Mucosa of stomach (tissue), 1 donor: ENCODE data around the gene RAPGEF4.

Experiments used
- H3K27me3 ChIP-seq: one replicate; pipeline ENCODE4 v1.7.0; 2013; ENCODE audit warnings: mild to moderate bottlenecking, low read length; ENCODE audit not compliant: control insufficient read depth, insufficient read depth
- H3K36me3 ChIP-seq: one replicate; pipeline ENCODE4 v1.7.0; 2013; ENCODE audit warnings: low read length; ENCODE audit not compliant: control insufficient read depth, insufficient read depth
- H3K4me1 ChIP-seq: one replicate; pipeline ENCODE4 v1.7.0; 2013; ENCODE audit warnings: mild to moderate bottlenecking, low read length; ENCODE audit not compliant: control insufficient read depth, insufficient read depth
- H3K4me3 ChIP-seq: one replicate; pipeline ENCODE4 v1.7.0; 2013; ENCODE audit warnings: low read length
- H3K9ac ChIP-seq: one replicate; pipeline ENCODE4 v1.7.0; 2013; ENCODE audit warnings: mild to moderate bottlenecking, low read length, moderate library complexity
- H3K9me3 ChIP-seq: one replicate; pipeline ENCODE4 v1.7.0; 2013; ENCODE audit warnings: mild to moderate bottlenecking, low read length, moderate library complexity; ENCODE audit not compliant: control insufficient read depth
- donor health status: Pancreatic carcinoma.

Gene RAPGEF4

GRCh38 chr2:172709566-172710291 is 25.9 kb upstream of the RAPGEF4 start:
- Histone ChIP-seq H3K9me3 (no peaks in the 10 kb centered on the region), H3K4me1 (no peaks in the 10 kb centered on the region), H3K9ac (no peak overlapping the region), H3K36me3 (no peaks in the 10 kb centered on the region), H3K27me3 (peaks cover 5% of the 10 kb centered on the region), H3K4me3 (no peak overlapping the region)

GRCh38 chr2:172710584-172711047 is 25.0 kb upstream of the RAPGEF4 start:
- H3K36me3 ChIP-seq = no peaks in the 10 kb centered on the region
- no peaks in the 10 kb centered on the region for H3K9me3 ChIP-seq
- H3K9ac ChIP-seq = no peak overlapping the region
- H3K27me3 ChIP-seq = peaks cover 5% of the 10 kb centered on the region
- no peaks in the 10 kb centered on the region for H3K4me1 ChIP-seq
- H3K4me3 ChIP-seq = no peak overlapping the region

- H3K27me3 ChIP-seq = peaks cover 5% of the 10 kb centered on the region
Measured at GRCh38 chr2:172711110-172711509, 24.5 kb upstream of the RAPGEF4 start.

DNA sequence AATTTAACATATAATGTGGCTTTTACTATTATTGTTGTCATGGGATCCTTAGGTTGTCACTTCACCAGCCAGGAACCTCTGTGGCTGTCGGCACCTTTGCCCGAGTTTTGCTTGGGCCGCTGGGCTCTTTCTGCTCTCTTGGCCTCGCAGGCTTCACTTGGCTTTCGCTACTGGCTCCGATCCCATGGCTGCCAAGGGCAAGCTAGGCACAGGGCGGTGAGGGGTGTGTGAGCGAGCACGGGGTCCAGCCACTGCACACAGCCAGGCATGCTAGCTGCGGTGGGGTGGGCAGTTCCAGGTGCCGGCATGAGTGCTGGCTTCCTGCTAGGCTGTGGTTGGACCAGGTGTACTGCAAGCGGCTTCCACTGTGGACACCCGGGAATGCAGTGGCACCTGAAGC is 23.4 kb upstream of the RAPGEF4 start:
- Histone ChIP-seq H3K4me3 (no peak overlapping the region), H3K9me3 (no peaks in the 10 kb centered on the region), H3K27me3 (peaks cover 5% of the 10 kb centered on the region), H3K36me3 (no peaks in the 10 kb centered on the region), H3K9ac (no peak overlapping the region), H3K4me1 (no peaks in the 10 kb centered on the region)

More at GRCh38 chr2:172711110-172711509, 24.5 kb upstream of the RAPGEF4 start:
- Histone ChIP-seq H3K9ac (no peak overlapping the region), H3K36me3 (no peaks in the 10 kb centered on the region), H3K4me3 (no peak overlapping the region), H3K9me3 (no peaks in the 10 kb centered on the region), H3K4me1 (no peaks in the 10 kb centered on the region)

GRCh38 chr2:172713365-172713875 is 22.2 kb upstream of the RAPGEF4 start:
- Histone ChIP-seq H3K4me3 (no peak overlapping the region), H3K27me3 (peaks cover 5% of the 10 kb centered on the region), H3K9me3 (no peaks in the 10 kb centered on the region), H3K36me3 (no peaks in the 10 kb centered on the region), H3K4me1 (no peaks in the 10 kb centered on the region), H3K9ac (no peak overlapping the region)

DNA sequence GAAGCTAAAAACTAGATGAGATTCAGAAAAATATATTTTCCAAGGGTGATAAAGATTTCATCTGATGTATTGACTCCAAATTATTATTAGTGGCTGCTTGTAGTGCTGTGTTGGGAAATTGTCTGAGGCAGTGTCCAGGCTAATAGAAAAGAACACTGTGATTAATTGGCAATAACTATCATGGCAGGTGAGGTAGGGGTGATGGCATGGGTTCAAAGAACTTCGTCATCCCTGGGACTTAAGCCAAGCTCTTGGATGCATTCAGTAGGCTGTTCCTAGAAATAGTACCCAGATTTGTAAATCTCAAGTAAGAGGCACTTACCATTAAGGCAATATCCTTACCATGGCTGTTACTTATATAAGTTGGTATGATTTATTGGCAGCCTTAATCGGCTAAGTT is 13.2 kb upstream of the RAPGEF4 start:
- Histone ChIP-seq H3K4me3 (no peak overlapping the region), H3K9ac (no peak overlapping the region), H3K36me3 (no peaks in the 10 kb centered on the region), H3K9me3 (no peaks in the 10 kb centered on the region), H3K27me3 (no peaks in the 10 kb centered on the region), H3K4me1 (no peaks in the 10 kb centered on the region)

GRCh38 chr2:172723286-172723685 is 12.4 kb upstream of the RAPGEF4 start:
- Histone ChIP-seq H3K36me3 (no peaks in the 10 kb centered on the region), H3K4me1 (no peaks in the 10 kb centered on the region), H3K4me3 (no peak overlapping the region), H3K9ac (no peak overlapping the region), H3K27me3 (no peaks in the 10 kb centered on the region), H3K9me3 (no peaks in the 10 kb centered on the region)

GRCh38 chr2:172724724-172725123 is 10.9 kb upstream of the RAPGEF4 start:
- Histone ChIP-seq H3K4me1 (peaks cover 3% of the 10 kb centered on the region), H3K36me3 (no peaks in the 10 kb centered on the region), H3K9me3 (no peaks in the 10 kb centered on the region), H3K4me3 (no peak overlapping the region), H3K27me3 (no peaks in the 10 kb centered on the region), H3K9ac (no peak overlapping the region)

DNA sequence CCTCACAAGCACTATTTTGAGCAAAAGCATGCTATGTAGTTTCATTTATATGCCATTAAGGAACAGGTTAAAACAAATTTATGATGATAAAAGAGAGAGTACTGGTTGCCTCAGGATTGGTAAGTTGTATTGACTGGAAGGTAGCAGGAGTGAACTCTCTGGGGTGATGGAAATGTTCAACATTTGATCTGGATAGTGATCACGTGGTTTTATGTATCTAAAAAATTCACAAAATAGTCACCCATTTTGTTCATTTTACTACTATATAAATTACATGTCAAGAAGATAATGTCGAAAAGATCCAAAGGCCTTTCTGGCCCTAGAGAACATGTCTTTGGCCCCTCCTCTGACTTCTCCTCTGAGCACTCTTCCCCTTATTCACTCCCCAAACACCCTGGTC is 10.4 kb upstream of the RAPGEF4 start:
- no peak overlapping the region for H3K4me3 ChIP-seq
- H3K9ac ChIP-seq = no peak overlapping the region
- no peaks in the 10 kb centered on the region for H3K27me3 ChIP-seq
- H3K4me1 ChIP-seq = peaks cover 3% of the 10 kb centered on the region
- H3K9me3 ChIP-seq = no peaks in the 10 kb centered on the region
- no peaks in the 10 kb centered on the region for H3K36me3 ChIP-seq

DNA sequence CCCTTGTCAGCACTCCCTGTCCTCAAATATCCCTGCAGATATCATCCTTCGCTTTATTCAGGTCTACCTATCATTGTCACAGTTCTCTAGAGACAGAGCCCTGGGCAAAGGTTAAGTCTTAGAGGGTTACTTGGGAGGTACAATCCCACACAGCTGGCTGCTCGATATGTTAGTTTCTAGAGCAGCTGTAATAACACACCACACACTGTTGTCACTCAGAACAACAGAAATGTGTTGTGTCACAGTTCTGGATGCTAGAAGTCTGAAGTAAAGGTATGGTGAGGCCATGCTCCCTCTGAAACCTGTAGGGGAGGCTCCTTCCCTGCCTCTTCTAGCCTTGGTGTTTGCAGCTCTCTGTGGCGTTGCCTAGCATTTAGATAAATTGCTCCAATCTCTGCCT is 9.9 kb upstream of the RAPGEF4 start:
- Histone ChIP-seq H3K36me3 (no peaks in the 10 kb centered on the region), H3K27me3 (no peaks in the 10 kb centered on the region), H3K9me3 (no peaks in the 10 kb centered on the region), H3K9ac (no peak overlapping the region), H3K4me1 (peaks cover 3% of the 10 kb centered on the region), H3K4me3 (no peak overlapping the region)

- Histone ChIP-seq H3K27me3 (no peaks in the 10 kb centered on the region), H3K9ac (no peak overlapping the region), H3K4me3 (no peak overlapping the region), H3K9me3 (no peaks in the 10 kb centered on the region), H3K4me1 (peaks cover 3% of the 10 kb centered on the region), H3K36me3 (no peaks in the 10 kb centered on the region)
Measured at GRCh38 chr2:172726172-172726735, 9.4 kb upstream of the RAPGEF4 start.

DNA sequence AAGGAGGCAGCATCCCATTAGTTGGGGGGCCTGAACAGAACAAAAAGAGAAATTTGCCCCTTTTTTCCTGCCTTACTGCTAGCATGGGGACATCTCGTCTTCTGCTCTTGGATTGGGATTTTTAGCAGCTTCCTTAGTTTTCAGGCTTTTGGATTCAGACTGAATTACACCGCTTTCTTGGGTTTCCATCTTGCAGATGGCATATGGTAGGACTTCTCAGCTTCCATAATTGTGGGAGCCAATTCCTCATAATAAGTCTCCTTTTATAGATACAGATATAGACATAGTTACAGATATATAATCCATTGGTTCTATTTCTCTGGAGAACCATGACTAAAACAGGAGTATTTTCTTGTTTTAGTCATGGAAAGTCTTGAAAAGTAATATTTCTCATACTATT is 5.2 kb upstream of the RAPGEF4 start:
- no peaks in the 10 kb centered on the region for H3K9me3 ChIP-seq
- peaks cover 10% of the 10 kb centered on the region for H3K27me3 ChIP-seq
- H3K4me3 ChIP-seq = no peak overlapping the region
- H3K9ac ChIP-seq = no peak overlapping the region
- H3K4me1 ChIP-seq = peaks cover 3% of the 10 kb centered on the region
- H3K36me3 ChIP-seq = no peaks in the 10 kb centered on the region
